HG02884 (cell line): Measurements from ENCODE around the gene ASH1L.
"Not testable (repeated sequence)": the region's sequence is repeated elsewhere in the genome, so short reads cannot be mapped to it uniquely, and the experiment has no call there.

Source experiments
- ATAC-seq: cut with Tn5 transposase; IDR thresholded peaks from one replicate; pipeline ENCODE4 v1.9.1; 2021; ENCODE audit warnings: mild to moderate bottlenecking, moderate library complexity; ENCODE audit not compliant: unreplicated experiment

The ASH1L gene, protein sequence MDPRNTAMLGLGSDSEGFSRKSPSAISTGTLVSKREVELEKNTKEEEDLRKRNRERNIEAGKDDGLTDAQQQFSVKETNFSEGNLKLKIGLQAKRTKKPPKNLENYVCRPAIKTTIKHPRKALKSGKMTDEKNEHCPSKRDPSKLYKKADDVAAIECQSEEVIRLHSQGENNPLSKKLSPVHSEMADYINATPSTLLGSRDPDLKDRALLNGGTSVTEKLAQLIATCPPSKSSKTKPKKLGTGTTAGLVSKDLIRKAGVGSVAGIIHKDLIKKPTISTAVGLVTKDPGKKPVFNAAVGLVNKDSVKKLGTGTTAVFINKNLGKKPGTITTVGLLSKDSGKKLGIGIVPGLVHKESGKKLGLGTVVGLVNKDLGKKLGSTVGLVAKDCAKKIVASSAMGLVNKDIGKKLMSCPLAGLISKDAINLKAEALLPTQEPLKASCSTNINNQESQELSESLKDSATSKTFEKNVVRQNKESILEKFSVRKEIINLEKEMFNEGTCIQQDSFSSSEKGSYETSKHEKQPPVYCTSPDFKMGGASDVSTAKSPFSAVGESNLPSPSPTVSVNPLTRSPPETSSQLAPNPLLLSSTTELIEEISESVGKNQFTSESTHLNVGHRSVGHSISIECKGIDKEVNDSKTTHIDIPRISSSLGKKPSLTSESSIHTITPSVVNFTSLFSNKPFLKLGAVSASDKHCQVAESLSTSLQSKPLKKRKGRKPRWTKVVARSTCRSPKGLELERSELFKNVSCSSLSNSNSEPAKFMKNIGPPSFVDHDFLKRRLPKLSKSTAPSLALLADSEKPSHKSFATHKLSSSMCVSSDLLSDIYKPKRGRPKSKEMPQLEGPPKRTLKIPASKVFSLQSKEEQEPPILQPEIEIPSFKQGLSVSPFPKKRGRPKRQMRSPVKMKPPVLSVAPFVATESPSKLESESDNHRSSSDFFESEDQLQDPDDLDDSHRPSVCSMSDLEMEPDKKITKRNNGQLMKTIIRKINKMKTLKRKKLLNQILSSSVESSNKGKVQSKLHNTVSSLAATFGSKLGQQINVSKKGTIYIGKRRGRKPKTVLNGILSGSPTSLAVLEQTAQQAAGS (N-terminal part only)

DNA sequence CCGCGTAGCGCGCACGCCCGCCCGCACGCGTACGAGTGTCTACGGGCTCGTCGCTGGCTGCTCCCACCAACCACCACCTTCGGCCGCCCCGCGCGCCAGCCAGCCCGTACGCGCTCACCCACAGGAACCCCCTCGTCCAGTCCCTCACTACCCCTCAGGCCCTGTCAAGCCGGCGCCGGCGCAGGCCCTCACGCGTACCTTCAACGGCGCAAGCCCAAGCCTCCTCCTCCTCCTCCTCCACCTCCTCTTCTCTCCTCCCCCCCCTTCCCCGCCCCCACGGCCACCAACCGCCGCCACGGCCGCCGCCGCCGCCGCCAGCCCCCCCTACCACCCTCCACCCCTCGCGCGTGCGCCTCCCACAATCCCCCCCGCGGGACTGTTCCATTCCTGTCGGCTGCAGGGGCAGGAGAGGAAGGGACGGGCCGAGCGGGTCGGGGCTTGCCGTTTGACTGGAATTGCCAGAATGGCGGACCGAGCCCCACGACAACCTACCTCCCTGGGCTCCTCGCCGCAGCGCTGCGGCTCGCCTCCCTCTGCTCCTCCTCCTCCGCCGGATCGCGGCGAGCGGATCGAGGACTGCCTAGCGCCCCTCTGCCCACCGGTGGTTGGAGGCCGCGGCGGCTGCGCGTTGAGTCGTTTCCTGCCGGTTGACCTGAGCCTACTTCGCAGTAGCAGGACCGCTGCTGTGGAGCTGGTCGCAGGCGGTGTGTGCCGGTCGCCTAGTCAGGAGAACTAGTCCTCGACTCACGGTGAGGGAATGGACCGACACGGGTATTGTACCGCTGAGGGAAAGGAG is at the start of gene ASH1L:
ASH1L (minus strand) TSS at position 223 of the 796 bp plus-strand sequence. CDS start 41,284 bp downstream, outside the sequence.
- ATAC-seq, result peak; percentile 72

DNA sequence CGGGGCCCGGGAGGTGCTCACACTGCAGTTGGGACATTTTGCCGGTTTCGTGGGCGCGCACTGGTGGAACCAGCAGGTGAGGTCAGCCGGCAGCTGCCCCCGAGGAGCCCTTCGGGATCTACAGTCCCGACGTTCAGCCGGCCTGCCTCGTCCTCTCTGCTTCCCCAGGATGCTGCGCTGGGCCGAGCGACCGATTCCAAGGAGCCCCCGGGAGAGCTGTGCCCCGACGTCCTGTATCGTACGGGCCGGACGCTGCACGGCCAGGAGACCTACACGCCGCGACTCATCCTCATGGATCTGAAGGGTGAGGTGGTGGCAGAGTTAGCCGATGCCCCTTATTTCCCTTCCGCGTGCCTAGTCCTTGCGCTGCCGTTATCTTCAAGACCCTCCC is 47.6 kb upstream of the ASH1L start:
- ATAC-seq, result not testable (repeated sequence)

DNA sequence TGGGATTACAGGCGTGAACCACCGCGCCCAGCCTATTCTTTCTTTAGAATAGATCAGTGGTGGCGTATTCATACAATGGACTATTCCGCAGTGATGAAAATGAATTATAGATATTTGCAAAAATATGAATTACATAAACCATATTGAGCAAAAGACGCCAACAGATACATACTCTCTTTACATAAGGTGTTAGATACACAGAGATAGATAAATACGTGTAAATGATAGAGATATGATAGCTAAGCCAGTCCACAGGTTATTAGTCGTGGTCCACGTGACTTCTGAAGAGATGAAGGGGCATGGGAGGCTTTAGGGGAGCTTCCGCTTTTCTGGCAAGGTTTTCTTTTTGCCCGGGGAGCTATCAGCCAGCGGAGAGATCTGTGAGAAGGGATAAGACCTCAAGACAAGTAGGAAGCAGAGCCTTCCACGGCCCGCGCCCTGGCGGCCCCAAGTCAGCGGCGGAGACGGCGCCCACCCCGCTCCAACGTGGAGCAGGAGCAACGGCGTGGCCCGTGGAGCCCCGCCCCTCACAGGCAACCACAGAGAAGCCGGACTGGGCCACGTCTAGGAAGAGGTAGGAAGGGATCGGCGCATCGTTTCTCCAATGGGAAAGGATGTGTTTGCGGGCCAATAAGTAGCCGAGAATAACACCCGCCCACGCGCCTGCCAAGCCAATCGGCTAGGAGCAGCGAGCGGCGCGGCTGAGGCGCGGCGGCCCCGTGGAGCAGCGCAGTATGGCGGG is 47.1 kb upstream of the ASH1L start, which contains the start of gene MSTO1:
MSTO1 (plus strand) TSS at position 704 of the 742 bp plus-strand sequence; CDS start at position 735, 31 bp downstream.
- peak; percentile 92 for ATAC-seq

DNA sequence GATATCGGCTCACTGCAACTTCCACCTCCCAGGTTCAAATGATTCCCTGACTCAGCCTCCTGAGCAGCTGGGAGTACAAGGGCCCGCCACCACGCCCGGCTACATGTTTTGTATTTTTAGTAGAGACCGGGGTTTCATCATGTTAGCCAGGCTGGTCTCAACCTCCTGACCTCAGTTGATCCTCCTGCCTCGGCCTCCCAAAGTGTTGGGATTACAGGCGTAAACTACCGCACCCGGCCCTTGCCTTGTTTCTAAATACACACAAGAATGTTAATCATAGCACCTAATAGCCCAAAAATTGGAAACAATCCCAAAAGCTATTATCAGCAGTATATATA is 46.3 kb upstream of the ASH1L start:
- no peak for ATAC-seq

DNA sequence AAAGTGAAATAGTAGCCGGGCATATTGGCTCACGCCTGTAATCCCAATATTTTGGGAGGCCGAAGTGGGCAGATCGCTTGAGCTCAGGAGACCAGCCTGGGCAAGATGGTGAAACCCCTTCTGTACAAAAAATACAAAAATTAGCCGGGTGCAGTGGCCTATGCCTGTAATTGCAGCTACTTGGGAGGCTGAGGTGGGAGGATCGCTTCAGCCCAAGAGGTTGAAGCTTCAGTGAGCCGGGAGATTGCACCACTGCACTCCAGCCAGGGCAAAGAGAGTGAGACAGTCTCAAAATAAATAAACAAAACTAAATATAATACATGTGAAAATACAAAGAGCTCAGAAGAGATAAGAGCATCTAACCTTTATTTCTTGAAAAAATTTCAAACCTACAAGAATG is 45.1 kb upstream of the ASH1L start:
- ATAC-seq, result no peak

DNA sequence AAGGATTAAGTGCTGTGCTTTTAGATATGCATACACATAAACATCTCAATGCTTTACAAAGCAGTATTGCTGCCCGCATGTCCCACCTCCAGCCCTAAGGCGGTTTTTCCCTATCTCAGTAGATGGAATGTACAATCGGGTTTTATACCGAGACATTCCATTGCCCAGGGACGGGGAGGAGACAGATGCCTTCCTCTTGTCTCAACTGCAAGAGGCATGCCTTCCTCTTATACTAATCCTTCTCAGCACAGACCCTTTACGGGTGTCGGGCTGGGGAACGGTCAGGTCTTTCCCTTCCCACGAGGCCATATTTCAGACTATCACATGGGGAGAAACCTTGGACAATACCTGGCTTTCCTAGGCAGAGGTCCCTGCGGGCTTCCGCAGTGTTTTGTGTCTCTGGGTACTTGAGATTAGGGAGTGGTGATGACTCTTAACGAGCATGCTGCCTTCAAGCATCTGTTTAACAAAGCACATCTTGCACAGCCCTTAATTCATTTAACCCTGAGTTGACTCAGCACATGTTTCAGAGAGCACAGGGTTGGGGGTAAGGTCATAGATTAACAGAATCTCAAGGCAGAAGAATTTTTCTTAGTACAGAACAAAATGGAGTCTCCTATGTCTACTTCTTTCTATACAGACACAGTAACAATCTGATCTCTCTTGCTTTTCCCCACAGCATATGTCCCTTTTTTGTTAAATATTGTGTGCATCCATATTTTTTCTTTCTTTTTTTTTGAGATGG is 37.4 kb upstream of the ASH1L start:
- not testable (repeated sequence) for ATAC-seq

DNA sequence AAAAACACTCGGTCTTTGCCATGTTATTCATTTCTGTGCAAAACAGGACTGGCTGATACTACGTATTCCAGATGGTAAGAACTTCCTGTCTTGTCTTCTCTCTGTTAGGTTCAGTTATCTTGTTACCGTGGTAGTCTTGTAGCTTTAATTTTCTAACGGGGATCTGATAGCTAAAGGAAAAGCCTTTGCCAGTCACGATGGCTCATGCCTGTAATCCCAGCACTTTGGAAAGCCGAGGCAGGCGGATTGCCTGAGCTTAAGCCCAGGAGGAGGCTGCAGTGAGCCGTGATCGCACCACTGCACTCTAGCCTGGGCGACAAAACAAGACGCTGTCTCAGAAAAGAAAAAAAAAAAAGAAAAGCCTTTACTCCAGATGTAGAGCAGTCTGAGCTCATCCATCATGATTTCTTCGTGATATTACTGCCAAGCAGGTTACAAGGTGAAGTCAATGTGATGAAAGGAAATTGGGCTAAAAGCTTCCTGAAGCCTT is 36.3 kb upstream of the ASH1L start:
- ATAC-seq, result no peak

DNA sequence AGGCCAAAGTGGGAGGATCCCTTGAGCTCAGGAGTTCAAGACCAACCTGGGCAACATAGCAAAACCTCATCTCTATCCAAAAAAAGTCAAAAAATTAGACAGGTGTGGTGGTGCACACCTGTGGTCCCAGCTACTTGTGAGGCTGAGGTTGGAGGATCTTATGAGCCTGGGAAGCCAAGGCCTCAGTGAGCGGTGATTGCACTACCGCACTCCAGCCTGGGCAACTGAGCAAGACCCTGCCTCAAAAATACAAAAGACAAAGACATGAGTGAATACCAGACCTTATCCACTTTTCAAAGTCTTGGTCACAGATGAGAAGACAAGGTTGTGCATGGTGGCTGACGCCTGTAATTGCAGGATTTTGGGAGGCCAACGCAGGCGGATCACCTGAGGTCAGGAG is 34.3 kb upstream of the ASH1L start:
- no peak for ATAC-seq

DNA sequence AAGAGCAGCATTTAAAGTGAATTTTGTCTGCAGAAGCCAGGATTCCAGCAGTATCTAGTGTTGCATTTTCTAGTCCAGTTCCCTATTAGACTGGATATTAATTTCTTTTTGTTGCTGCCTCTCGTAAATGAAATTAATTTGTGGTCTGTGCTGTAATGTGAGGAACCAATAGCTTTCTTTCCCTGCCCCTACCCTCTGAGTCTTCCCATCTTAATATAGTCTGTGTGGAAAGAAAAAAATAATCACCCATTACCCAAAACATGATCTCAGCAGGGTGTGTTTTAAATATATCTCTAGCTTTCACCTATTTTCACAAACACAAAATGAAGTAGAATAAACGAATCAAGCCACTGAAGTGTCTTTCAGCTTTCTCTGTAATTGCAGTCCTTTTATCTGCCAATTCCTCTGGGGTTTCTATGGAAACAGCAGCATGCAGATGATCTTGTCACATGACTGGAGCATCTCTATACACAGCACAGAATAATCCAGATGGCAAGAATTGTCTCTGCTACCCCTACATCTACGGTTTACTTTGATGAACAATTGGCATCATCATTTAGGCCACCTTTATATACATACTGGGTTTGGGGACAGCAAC is 33.4 kb upstream of the ASH1L start:
- ATAC-seq, result not testable (repeated sequence)

DNA sequence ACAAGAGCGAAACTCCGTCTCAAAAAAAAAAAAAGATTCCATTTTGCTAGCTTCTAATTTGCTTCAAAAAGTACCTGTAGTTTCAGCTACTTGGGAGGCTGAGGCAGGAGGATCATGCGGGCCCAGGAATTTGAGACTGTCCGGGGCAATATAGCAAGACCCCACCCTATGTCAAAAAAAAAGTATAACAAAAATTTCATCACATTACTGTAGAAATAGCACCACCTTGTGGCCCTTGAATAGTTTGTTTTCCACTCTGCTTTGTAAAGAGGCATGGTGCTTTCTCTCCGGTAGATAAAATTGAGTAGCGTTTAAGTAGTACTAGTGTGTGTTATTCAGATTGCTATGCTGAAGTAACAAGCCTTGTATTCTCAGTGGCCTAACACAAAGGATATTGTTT is 29.2 kb upstream of the ASH1L start:
- ATAC-seq, result no peak

DNA sequence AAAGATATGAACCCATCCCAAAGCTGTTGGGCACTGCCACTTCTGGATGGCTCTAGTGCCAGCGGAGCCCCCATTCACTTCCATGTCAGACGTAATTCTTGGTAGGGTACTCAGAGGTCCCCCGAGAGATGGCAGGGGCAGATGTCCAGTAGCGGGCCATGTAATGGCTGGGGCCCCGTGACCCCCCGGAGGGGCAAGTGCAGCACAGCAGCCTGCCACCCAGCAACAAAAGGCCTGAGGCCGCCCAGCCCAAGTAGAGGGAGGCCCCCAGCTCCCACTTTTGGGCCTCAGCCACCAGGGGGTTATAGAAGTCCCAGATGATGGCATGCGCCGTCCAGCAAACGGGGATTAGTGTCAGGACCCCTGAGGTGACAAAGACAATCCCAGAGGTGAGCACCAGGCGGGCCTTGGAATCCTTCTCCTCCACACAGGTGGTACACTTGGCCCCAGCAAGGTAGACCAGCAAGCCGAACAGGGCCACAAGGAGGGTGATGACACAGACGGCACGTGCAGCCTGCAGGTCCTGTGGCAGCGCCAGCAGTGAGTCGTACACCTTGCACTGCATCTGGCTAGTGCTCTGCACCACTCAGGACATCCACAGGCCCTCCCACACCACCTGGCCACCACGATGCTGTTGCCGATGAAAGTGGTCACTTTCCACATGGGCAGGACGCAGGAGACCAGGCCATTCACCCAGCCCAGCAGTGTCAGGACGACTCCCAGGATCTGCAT is 28.1 kb upstream of the ASH1L start:
- not testable (repeated sequence) for ATAC-seq

DNA sequence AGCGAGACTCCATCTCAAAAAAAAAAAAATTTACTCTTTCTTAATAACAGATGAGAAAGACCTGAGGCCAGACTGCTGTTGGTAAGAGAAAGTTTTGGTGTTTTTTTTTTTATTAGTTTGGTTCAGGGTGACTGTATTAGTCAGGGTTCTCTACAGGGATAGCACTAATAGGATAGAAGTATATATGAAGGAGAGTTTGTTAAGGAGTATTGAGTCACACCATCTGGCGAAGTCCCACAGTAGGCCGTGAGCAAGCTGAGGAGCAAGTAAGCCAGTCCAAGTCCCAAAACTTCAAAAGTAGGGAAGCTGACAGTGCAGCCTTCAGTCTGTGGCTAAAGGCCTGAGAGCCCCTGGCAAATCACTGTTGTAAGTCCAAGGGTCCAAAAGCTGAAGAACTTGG is 26.7 kb upstream of the ASH1L start:
- not testable (repeated sequence) for ATAC-seq

DNA sequence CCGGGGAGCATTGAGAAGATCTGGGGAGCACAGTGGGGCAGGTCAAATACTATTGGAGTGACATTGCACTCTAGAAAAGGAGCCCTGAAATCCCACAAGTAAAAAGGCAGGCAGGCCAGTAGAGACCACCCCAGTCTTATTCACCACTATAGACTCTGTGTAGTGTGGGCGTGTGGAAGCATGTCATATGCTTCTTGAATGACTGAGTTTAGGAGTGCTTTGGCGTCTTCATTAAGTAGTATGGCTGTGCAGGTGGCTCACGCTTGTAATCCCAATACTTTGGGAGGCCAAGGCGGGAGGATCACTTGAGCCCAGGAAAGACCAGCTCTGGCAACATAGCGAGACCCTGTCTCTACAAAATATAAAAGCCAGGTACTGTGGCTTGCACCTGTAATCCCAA is 21.2 kb upstream of the ASH1L start:
- ATAC-seq, result not testable (repeated sequence)

DNA sequence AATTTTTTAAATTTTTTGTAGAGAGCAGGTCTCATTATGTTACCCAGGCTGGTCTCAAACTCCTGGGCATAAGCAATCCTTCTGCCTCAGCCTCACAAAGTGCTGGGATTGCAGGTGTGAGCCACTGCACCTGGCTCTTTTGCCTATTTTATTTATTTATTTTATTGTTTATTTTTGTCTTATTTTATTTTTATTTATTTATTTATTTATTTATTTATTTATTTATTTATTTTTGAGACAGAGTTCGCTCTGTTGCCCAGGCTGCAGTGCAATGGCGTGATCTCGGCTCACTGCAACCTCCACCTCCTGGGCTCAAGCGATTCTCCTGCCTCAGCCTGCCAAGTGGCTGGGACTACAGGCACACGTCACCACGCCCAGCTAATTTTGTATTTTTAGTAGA is 13.0 kb upstream of the ASH1L start:
- not testable (repeated sequence) for ATAC-seq

DNA sequence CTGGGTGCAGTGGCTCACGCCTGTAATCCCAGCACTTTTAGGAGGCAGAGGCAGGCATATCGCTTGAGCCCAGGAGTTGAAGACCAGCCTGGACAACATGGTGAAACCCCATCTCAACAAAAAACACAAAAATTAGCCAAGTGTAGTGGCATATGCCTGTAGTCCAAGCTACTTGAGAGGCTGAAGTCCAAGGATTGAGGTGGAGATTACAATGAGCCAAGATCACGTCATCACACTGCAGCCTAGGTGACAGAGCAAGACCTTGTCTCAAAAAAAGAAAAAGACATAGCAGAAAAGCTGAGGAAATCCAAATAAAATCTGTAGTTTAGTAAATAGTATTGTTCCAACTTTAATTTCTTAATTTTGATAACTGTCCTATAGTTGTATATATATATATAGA is 11.5 kb upstream of the ASH1L start:
- no peak for ATAC-seq

DNA sequence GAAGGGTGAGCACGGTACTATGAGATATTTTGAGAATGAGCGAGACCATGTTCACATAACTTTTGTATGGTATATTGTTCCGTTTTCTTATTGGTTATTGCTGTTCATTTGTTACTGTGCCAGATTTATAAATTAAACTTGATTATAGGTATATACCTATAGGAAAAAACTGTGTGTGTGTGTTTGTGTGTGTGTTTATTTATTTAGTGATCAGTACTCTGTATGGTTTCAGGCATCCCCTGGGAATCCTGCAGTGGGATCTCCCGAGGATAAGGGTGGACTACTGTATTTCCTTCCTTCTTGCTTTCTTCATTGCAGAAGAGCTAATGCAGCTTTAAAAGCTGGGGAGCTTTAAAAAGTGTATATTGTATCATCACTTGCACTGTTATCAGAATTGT is 8.0 kb upstream of the ASH1L start:
- ATAC-seq, result no peak

DNA sequence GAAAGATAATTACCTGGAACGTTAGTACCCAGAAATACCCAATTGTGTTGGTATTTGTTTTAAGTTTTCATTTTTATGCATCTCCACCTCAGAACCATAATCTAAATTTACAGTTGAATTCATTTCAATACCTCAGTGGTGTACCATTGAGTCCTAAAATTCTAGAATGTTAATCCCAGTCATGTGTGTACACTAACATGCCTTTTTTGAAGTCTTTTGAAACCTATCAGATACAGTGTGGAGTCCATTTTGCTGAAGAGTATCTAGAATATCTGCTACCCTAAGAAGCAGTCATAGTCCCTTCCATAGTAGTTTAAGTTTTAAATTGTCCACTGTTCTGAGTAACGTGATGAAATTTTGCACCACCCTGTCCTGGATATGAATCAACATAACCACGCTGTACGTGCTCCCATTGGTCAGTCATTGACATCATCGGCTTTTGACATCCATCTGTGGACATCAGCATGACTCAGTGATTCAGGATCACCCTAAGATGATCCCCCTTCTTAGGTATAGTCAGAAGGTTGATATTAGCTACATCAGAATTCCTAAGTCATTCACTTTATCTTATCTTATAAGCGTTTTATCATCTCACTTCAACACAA is 7.5 kb upstream of the ASH1L start:
- ATAC-seq, result no peak
